ENCODE measurements around the gene SMARCC1.

DNA sequence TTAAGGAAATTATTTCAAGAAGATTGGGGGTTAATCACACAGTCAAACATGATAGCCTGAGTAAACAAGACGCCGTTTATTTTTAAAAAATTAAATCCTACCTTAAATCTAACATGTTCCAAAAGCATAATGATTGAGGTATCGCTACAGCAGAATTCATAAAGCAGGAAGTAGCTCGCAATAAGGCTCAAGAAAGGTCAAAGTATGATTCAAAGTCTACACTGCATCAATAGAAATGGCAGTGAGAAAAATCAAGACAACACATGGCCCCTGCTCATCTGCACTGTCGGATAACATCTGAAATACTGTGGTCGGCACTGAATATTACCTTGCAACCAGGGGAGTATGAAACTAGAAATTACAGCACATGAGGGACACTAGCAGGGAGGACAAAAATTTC is 93.2 kb downstream of the SMARCC1 start:
- TF ChIP-seq POLR2A (IDR thresholded peaks at IDR 0.05; ENCODE audit: low read length) (no peak), CBX8 (IDR thresholded peaks at IDR 0.05) (no peak), PHF8 (IDR thresholded peaks at IDR 0.05; ENCODE audit: borderline replicate concordance, low read depth) (no peak), ESRRA (IDR thresholded peaks at IDR 0.05; ENCODE audit: borderline replicate concordance, low read length) (no peak), NR3C1 (IDR thresholded peaks at IDR 0.05) (no peak), RAD21 (conservative IDR thresholded peaks at IDR 0.05 in 1 of 2, IDR thresholded peaks at IDR 0.05 in 1 of 2) (no peak), GATA3 (IDR thresholded peaks at IDR 0.05; ENCODE audit: borderline replicate concordance) (no peak), HDAC2 (IDR thresholded peaks at IDR 0.05) (no peak), RNF2 (IDR thresholded peaks at IDR 0.05; ENCODE audit: borderline replicate concordance, low read depth) (no peak), RARB (CRISPR knock-in tag; IDR thresholded peaks at IDR 0.05) (no peak)
- TF ChIP-seq, protein P1, sequence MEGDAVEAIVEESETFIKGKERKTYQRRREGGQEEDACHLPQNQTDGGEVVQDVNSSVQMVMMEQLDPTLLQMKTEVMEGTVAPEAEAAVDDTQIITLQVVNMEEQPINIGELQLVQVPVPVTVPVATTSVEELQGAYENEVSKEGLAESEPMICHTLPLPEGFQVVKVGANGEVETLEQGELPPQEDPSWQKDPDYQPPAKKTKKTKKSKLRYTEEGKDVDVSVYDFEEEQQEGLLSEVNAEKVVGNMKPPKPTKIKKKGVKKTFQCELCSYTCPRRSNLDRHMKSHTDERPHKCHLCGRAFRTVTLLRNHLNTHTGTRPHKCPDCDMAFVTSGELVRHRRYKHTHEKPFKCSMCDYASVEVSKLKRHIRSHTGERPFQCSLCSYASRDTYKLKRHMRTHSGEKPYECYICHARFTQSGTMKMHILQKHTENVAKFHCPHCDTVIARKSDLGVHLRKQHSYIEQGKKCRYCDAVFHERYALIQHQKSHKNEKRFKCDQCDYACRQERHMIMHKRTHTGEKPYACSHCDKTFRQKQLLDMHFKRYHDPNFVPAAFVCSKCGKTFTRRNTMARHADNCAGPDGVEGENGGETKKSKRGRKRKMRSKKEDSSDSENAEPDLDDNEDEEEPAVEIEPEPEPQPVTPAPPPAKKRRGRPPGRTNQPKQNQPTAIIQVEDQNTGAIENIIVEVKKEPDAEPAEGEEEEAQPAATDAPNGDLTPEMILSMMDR (IDR thresholded peaks at IDR 0.05), result no peak
- TF ChIP-seq, protein P2, sequence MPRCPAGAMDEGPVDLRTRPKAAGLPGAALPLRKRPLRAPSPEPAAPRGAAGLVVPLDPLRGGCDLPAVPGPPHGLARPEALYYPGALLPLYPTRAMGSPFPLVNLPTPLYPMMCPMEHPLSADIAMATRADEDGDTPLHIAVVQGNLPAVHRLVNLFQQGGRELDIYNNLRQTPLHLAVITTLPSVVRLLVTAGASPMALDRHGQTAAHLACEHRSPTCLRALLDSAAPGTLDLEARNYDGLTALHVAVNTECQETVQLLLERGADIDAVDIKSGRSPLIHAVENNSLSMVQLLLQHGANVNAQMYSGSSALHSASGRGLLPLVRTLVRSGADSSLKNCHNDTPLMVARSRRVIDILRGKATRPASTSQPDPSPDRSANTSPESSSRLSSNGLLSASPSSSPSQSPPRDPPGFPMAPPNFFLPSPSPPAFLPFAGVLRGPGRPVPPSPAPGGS (IDR thresholded peaks at IDR 0.05), result no peak
- TF ChIP-seq, protein P3, sequence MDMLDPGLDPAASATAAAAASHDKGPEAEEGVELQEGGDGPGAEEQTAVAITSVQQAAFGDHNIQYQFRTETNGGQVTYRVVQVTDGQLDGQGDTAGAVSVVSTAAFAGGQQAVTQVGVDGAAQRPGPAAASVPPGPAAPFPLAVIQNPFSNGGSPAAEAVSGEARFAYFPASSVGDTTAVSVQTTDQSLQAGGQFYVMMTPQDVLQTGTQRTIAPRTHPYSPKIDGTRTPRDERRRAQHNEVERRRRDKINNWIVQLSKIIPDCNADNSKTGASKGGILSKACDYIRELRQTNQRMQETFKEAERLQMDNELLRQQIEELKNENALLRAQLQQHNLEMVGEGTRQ (IDR thresholded peaks at IDR 0.05), result no peak

All from A549 (cell line).